Ectodermal cell (in vitro differentiated cells): Measurements from ENCODE around the gene STK32C.
"Not testable (repeated sequence)": the region's sequence is repeated elsewhere in the genome, so short reads cannot be mapped to it uniquely, and the experiment has no call there.

ENCODE experiments used
- H3K27ac ChIP-seq: 2 replicates; pipeline ENCODE4 v1.7.0; 2013; ENCODE audit warnings: mild to moderate bottlenecking, low read depth, low read length; ENCODE audit not compliant: insufficient read depth, poor library complexity, severe bottlenecking
- H3K27me3 ChIP-seq: 2 replicates; pipeline ENCODE4 v1.7.0; 2013; ENCODE audit warnings: mild to moderate bottlenecking, low read length; ENCODE audit not compliant: insufficient read depth, control insufficient read depth, poor library complexity, severe bottlenecking
- H3K36me3 ChIP-seq: one replicate; pipeline ENCODE4 v1.7.0; 2013; ENCODE audit warnings: low read length; ENCODE audit not compliant: control insufficient read depth, insufficient read depth
- H3K4me1 ChIP-seq: one replicate; pipeline ENCODE4 v1.7.0; 2013; ENCODE audit warnings: low read length; ENCODE audit not compliant: control insufficient read depth, insufficient read depth
- H3K4me3 ChIP-seq: 2 replicates; pipeline ENCODE4 v1.7.0; 2013; ENCODE audit warnings: low read depth, low read length, control low read depth; ENCODE audit not compliant: insufficient read depth
- H3K9me3 ChIP-seq: 2 replicates; pipeline ENCODE4 v1.7.0; 2013; ENCODE audit warnings: mild to moderate bottlenecking, low read length, moderate library complexity; ENCODE audit not compliant: control insufficient read depth
- WGBS, 2 experiments: methylation state at CpG; one replicate each; pipeline ENCODE4 v1.1.7; 2013; ENCODE audit warnings: missing lambda C conversion rate in 2 of 2; 5-methylcytosine and 5-hydroxymethylcytosine counted together

STK32C gene

GRCh38 chr10:132338876-132339275, 31.1 kb upstream of the STK32C start:
- Histone ChIP-seq H3K4me1 (peaks cover 3% of the 10 kb centered on the region), H3K9me3 (no peaks in the 10 kb centered on the region), H3K36me3 (peaks cover 4% of the 10 kb centered on the region), H3K4me3 (no peak overlapping the region), H3K27ac (no peak overlapping the region), H3K27me3 (no peaks in the 10 kb centered on the region)
- WGBS, 2 experiments = 95% methylated on average over 10 of the region's 10 CpGs

- H3K4me1 ChIP-seq = peaks cover 11% of the 10 kb centered on the region
- 92 to 95% methylated on average over 7 of the region's 7 CpGs for WGBS, 2 experiments
- not testable (repeated sequence) for H3K9me3 ChIP-seq, H3K4me3 ChIP-seq, H3K27ac ChIP-seq, H3K36me3 ChIP-seq, H3K27me3 ChIP-seq
Observed at GRCh38 chr10:132337854-132338253, 30.1 kb upstream of the STK32C start.

GRCh38 chr10:132336919-132337407, 29.2 kb upstream of the STK32C start:
- no peak overlapping the region for H3K27ac ChIP-seq
- H3K27me3 ChIP-seq = no peaks in the 10 kb centered on the region
- H3K36me3 ChIP-seq = no peaks in the 10 kb centered on the region
- peaks cover 13% of the 10 kb centered on the region for H3K4me1 ChIP-seq
- WGBS, 2 experiments = 63 to 71% methylated on average over 19 of the region's 19 CpGs
- H3K9me3 ChIP-seq = no peaks in the 10 kb centered on the region
- H3K4me3 ChIP-seq = no peak overlapping the region

GRCh38 chr10:132336064-132336746, 28.5 kb upstream of the STK32C start:
- WGBS, 2 experiments = 93 to 94% methylated on average over 11 of the region's 11 CpGs
- H3K27ac ChIP-seq = no peak overlapping the region

GRCh38 chr10:132335189-132336063, 27.7 kb upstream of the STK32C start:
- 94 to 95% methylated on average over 14 of the region's 14 CpGs for WGBS, 2 experiments

More at GRCh38 chr10:132336064-132336746, 28.5 kb upstream of the STK32C start:
- H3K4me3 ChIP-seq = no peak overlapping the region
- peaks cover 13% of the 10 kb centered on the region for H3K4me1 ChIP-seq
- H3K27me3 ChIP-seq = no peaks in the 10 kb centered on the region
- H3K9me3 ChIP-seq = no peaks in the 10 kb centered on the region
- H3K36me3 ChIP-seq = no peaks in the 10 kb centered on the region

GRCh38 chr10:132334631-132335188, 27.0 kb upstream of the STK32C start:
- H3K4me3 ChIP-seq = no peak overlapping the region
- H3K27ac ChIP-seq = no peak overlapping the region
- no peaks in the 10 kb centered on the region for H3K36me3 ChIP-seq
- no peaks in the 10 kb centered on the region for H3K9me3 ChIP-seq
- WGBS, 2 experiments = 94 to 95% methylated on average over 3 to 4 of the region's 4 CpGs
- H3K4me1 ChIP-seq = peaks cover 21% of the 10 kb centered on the region
- no peaks in the 10 kb centered on the region for H3K27me3 ChIP-seq

More at GRCh38 chr10:132335189-132336063, 27.7 kb upstream of the STK32C start:
- no peaks in the 10 kb centered on the region for H3K27me3 ChIP-seq
- H3K27ac ChIP-seq = no peak overlapping the region
- no peak overlapping the region for H3K4me3 ChIP-seq
- H3K4me1 ChIP-seq = peaks cover 14% of the 10 kb centered on the region
- no peaks in the 10 kb centered on the region for H3K9me3 ChIP-seq
- no peaks in the 10 kb centered on the region for H3K36me3 ChIP-seq

GRCh38 chr10:132333386-132333785, 25.6 kb upstream of the STK32C start:
- Histone ChIP-seq H3K4me3 (no peak overlapping the region), H3K27me3 (no peaks in the 10 kb centered on the region), H3K36me3 (no peaks in the 10 kb centered on the region), H3K4me1 (peaks cover 25% of the 10 kb centered on the region), H3K9me3 (no peaks in the 10 kb centered on the region), H3K27ac (no peak overlapping the region)
- WGBS, 2 experiments = 89 to 90% methylated on average over 7 of the region's 7 CpGs

GRCh38 chr10:132332433-132332754, 24.6 kb upstream of the STK32C start:
- peak overlapping the region; percentile 75 for H3K4me3 ChIP-seq
- peak overlapping the region; percentile 87 for H3K27ac ChIP-seq
- H3K36me3 ChIP-seq = no peaks in the 10 kb centered on the region
- 19 to 26% methylated on average over 16 of the region's 16 CpGs for WGBS, 2 experiments
- no peaks in the 10 kb centered on the region for H3K27me3 ChIP-seq
- H3K4me1 ChIP-seq = peaks cover 22% of the 10 kb centered on the region
- no peaks in the 10 kb centered on the region for H3K9me3 ChIP-seq

GRCh38 chr10:132331601-132332432, 24.1 kb upstream of the STK32C start, which contains the start of gene LRRC27:
Gene LRRC27, plus strand, starts transcription at chr10:132332193. Its CDS starts 1,332 bp downstream, at chr10:132333525.
- 0 to 1% methylated on average over 74 to 77 of the region's 89 CpGs for WGBS, 2 experiments
- Histone ChIP-seq H3K4me1 (peaks cover 22% of the 10 kb centered on the region), H3K9me3 (no peaks in the 10 kb centered on the region), H3K27me3 (no peaks in the 10 kb centered on the region), H3K4me3 (peak within 1 kb of the TSS; percentile 75), H3K27ac (peak within 1 kb of the TSS; percentile 87), H3K36me3 (no peaks in the 10 kb centered on the region)
